Lower lobe of right lung (tissue), 2 donors: ENCODE measurements around the gene UQCR11. TPM values are rescaled to one million over a fixed set of nuclear protein-coding genes. Genes with fewer than 3 reads are reported as not detected.
A peak's percentile ranks its signal among the peaks of the same experiment; 100 is the strongest.

Experiments
- ATAC-seq, 2 donors: fragments of 200-7000 bp; cut with Tn5 transposase; one replicate each; pipeline ENCODE4 v1.9.1; 2020 to 2022; ENCODE audit warnings: mild to moderate bottlenecking in 2 of 2, moderate library complexity in 2 of 2
- DNase-seq: peaks from one replicate; pipeline ENCODE4 v3.0.0-alpha.2; 2020
- H3K27ac ChIP-seq: fragments of 200-600 bp; one replicate; pipeline ENCODE4 v1.8.0; 2022
- H3K27me3 ChIP-seq: fragments of 200-600 bp; one replicate; pipeline ENCODE4 v1.8.0; 2022; ENCODE audit warnings: low read depth
- H3K36me3 ChIP-seq: fragments of 200-600 bp; one replicate; pipeline ENCODE4 v1.8.0; 2022; ENCODE audit warnings: mild to moderate bottlenecking
- H3K4me1 ChIP-seq: fragments of 200-600 bp; one replicate; pipeline ENCODE4 v1.8.0; 2022
- H3K4me3 ChIP-seq: fragments of 200-600 bp; one replicate; pipeline ENCODE4 v1.8.0; 2022; ENCODE audit warnings: mild to moderate bottlenecking
- H3K9me3 ChIP-seq: fragments of 200-600 bp; one replicate; pipeline ENCODE4 v1.8.0; 2022
- CTCF ChIP-seq: fragments of 200-600 bp; IDR thresholded peaks from one replicate; pipeline ENCODE4 v1.8.0; 2022; ENCODE audit warnings: antibody characterized with exemption, mild to moderate bottlenecking
- intact Hi-C: fragments of 100-400 bp; cut with DNase I; formaldehyde crosslinking; loops from one replicate; pipeline ENCODE4 v1.11.0; 2022
- total RNA-seq: library from RNA; stranded (reverse); fragmentation: NEBNext Ultra II Directional; extraction: Animal tissue kit (Norgen Biotek cat#: 25700); gene quantifications from one replicate; pipeline ENCODE4 v1.2.1, GENCODE V29; 2021
- donor health status: DM: no; HTN: yes; CAD: no; lungs with severe emphysema.

UQCR11 gene
- total RNA-seq, 1 donor from 2014 or later: 164 TPM

- H3K9me3 ChIP-seq: no peaks in the 10 kb centered on the region
- H3K27ac ChIP-seq: peak overlapping the region; percentile 62
- H3K36me3 ChIP-seq: peaks cover 25% of the 10 kb centered on the region
- DNase-seq (peak; percentile 66), ATAC-seq (peak in 1 of 2 donors; percentile 6)
- intact Hi-C loops: no loop called here
- H3K4me1 ChIP-seq: peaks cover 20% of the 10 kb centered on the region
- peak overlapping the region; percentile 83 for H3K4me3 ChIP-seq
- no peak for TF ChIP-seq CTCF
- no peaks in the 10 kb centered on the region for H3K27me3 ChIP-seq
These were observed 46.5 kb upstream of the UQCR11 start for GRCh38 chr19:1651568-1652291.

GRCh38 chr19:1650650-1651567 is 45.6 kb upstream of the UQCR11 start:
- DNase-seq (no peak), ATAC-seq (no peak)
- intact Hi-C loops: no loop called here
- peak overlapping the region; percentile 83 for H3K4me3 ChIP-seq
- peaks cover 20% of the 10 kb centered on the region for H3K4me1 ChIP-seq
- H3K9me3 ChIP-seq: no peaks in the 10 kb centered on the region
- no peaks in the 10 kb centered on the region for H3K27me3 ChIP-seq
- H3K27ac ChIP-seq: peak overlapping the region; percentile 3
- TF ChIP-seq CTCF: no peak
- peaks cover 32% of the 10 kb centered on the region for H3K36me3 ChIP-seq

- H3K9me3 ChIP-seq: no peaks in the 10 kb centered on the region
- no peak for TF ChIP-seq CTCF
- H3K4me1 ChIP-seq: peaks cover 20% of the 10 kb centered on the region
- no peak overlapping the region for H3K4me3 ChIP-seq
- DNase-seq (no peak), ATAC-seq (no peak)
- H3K27me3 ChIP-seq: no peaks in the 10 kb centered on the region
- peak overlapping the region; percentile 3 for H3K27ac ChIP-seq
- intact Hi-C loops: no loop called here
- peaks cover 39% of the 10 kb centered on the region for H3K36me3 ChIP-seq
These were observed 44.7 kb upstream of the UQCR11 start for GRCh38 chr19:1649706-1650649.

GRCh38 chr19:1648920-1649541 is 43.8 kb upstream of the UQCR11 start:
- H3K4me1 ChIP-seq: peaks cover 20% of the 10 kb centered on the region
- TF ChIP-seq CTCF: no peak
- no peak overlapping the region for H3K4me3 ChIP-seq
- no peaks in the 10 kb centered on the region for H3K9me3 ChIP-seq
- H3K36me3 ChIP-seq: peaks cover 46% of the 10 kb centered on the region
- no peaks in the 10 kb centered on the region for H3K27me3 ChIP-seq
- DNase-seq: no peak
- intact Hi-C loops: no loop called here
- ATAC-seq: no peak
- no peak overlapping the region for H3K27ac ChIP-seq
